Measurements from ENCODE around the gene FCHO1.

- TF ChIP-seq POLR2A (IDR thresholded peaks at IDR 0.05) = no peak
- TF ChIP-seq CTCF (IDR thresholded peaks at IDR 0.05) = no peak
These were observed 2.7 kb downstream of the FCHO1 start for GRCh38 chr19:17753976-17754375.

Data from ovary (tissue), 3 donors.